ENCODE measurements around the gene C5orf52.

GRCh38 chr5:157721159-157721558 is 49.8 kb downstream of the C5orf52 start:
- TF ChIP-seq, protein P1, sequence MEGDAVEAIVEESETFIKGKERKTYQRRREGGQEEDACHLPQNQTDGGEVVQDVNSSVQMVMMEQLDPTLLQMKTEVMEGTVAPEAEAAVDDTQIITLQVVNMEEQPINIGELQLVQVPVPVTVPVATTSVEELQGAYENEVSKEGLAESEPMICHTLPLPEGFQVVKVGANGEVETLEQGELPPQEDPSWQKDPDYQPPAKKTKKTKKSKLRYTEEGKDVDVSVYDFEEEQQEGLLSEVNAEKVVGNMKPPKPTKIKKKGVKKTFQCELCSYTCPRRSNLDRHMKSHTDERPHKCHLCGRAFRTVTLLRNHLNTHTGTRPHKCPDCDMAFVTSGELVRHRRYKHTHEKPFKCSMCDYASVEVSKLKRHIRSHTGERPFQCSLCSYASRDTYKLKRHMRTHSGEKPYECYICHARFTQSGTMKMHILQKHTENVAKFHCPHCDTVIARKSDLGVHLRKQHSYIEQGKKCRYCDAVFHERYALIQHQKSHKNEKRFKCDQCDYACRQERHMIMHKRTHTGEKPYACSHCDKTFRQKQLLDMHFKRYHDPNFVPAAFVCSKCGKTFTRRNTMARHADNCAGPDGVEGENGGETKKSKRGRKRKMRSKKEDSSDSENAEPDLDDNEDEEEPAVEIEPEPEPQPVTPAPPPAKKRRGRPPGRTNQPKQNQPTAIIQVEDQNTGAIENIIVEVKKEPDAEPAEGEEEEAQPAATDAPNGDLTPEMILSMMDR (IDR thresholded peaks at IDR 0.05), result no peak
- no peak for TF ChIP-seq POLR2A (IDR thresholded peaks at IDR 0.05)

Data from uterus (tissue), 2 donors.